IMR-90 (cell line): ENCODE results near the gene ANKS3. TPM values are rescaled to one million over a fixed set of nuclear protein-coding genes. Genes with fewer than 3 reads are reported as not detected.

Experiments
- ATAC-seq: fragments of 200-7000 bp; cut with Tn5 transposase; 2 replicates; pipeline ENCODE4 v1.9.1; 2020; ENCODE audit warnings: low read depth, mild to moderate bottlenecking, moderate library complexity
- BruUV-seq: library from RNA; stranded (reverse); fragments of 400-500 nt; replicated peaks from 2 replicates; lab custom pipeline; 2021; lab: Mats Ljungman, UMichigan
- CTCF ChIA-PET: fragments of 300-600 bp; formaldehyde crosslinking; extraction: SDS; loops from one replicate; lab custom pipeline; 2021; ENCODE audit warnings: antibody characterized with exemption; lab: Yijun Ruan, JAX
- POLR2A ChIA-PET: fragments of 300-600 bp; sonication (Branson Sonifier 250); formaldehyde crosslinking; loops from one replicate; lab custom pipeline; 2022; ENCODE audit warnings: antibody characterized with exemption; ENCODE audit not compliant: unreplicated experiment; lab: Charles Lee
- DNase-seq: peaks from one replicate; pipeline ENCODE4 v3.0.0; 2013
- H2AFZ ChIP-seq: replicated peaks from 2 replicates; pipeline ENCODE3; 2013; ENCODE audit warnings: low read length, mild to moderate bottlenecking; ENCODE audit not compliant: poor library complexity
- H2AK5ac ChIP-seq: 2 replicates; pipeline ENCODE4 v1.6.1; 2013; ENCODE audit warnings: low read depth, low read length, inconsistent platforms
- H2AK9ac ChIP-seq: replicated peaks from 2 replicates; pipeline ENCODE3; 2013; ENCODE audit warnings: mild to moderate bottlenecking, low read depth, low read length, moderate library complexity; ENCODE audit not compliant: poor library complexity
- H2BK120ac ChIP-seq: 2 replicates; pipeline ENCODE4 v1.6.1; 2013; ENCODE audit warnings: low read depth, low read length, inconsistent platforms
- H2BK15ac ChIP-seq: 3 replicates; pipeline ENCODE4 v1.6.1; 2013; ENCODE audit warnings: low read depth, low read length, inconsistent platforms
- H2BK20ac ChIP-seq: 2 replicates; pipeline ENCODE4 v1.6.1; 2013; ENCODE audit warnings: low read depth, mild to moderate bottlenecking, inconsistent platforms, low read length, moderate library complexity
- H2BK5ac ChIP-seq: 2 replicates; pipeline ENCODE4 v1.6.1; 2013; ENCODE audit warnings: mild to moderate bottlenecking, low read depth, low read length, inconsistent platforms; ENCODE audit not compliant: poor library complexity, severe bottlenecking
- H3K14ac ChIP-seq: replicated peaks from 2 replicates; pipeline ENCODE4 v1.6.1; 2013; ENCODE audit warnings: low read depth, low read length, inconsistent platforms
- H3K18ac ChIP-seq: 2 replicates; pipeline ENCODE4 v1.6.1; 2013; ENCODE audit warnings: low read depth, low read length, control low read depth
- H3K23ac ChIP-seq: 2 replicates; pipeline ENCODE4 v1.6.1; 2013; ENCODE audit warnings: low read depth, low read length, inconsistent platforms
- H3K27ac ChIP-seq: 2 replicates; pipeline ENCODE4 v1.5.1; 2013; ENCODE audit warnings: mild to moderate bottlenecking, control low read depth, low read length; ENCODE audit not compliant: insufficient read depth
- H3K27me3 ChIP-seq: 2 replicates; pipeline ENCODE4 v1.6.1; 2013; ENCODE audit warnings: low read length; ENCODE audit not compliant: control insufficient read depth, insufficient read depth
- H3K36me3 ChIP-seq: 2 replicates; pipeline ENCODE4 v1.6.1; 2013; ENCODE audit warnings: low read length, mixed read lengths; ENCODE audit not compliant: control insufficient read depth, insufficient read depth
- H3K4ac ChIP-seq: 2 replicates; pipeline ENCODE4 v1.6.1; 2013; ENCODE audit warnings: low read depth, low read length, inconsistent platforms
- H3K4me1 ChIP-seq: 2 replicates; pipeline ENCODE4 v1.6.1; 2013; ENCODE audit warnings: low read length, mixed read lengths; ENCODE audit not compliant: control insufficient read depth, insufficient read depth
- H3K4me2 ChIP-seq: 2 replicates; pipeline ENCODE4 v1.6.1; 2013; ENCODE audit warnings: low read depth, mild to moderate bottlenecking, control low read depth, low read length, moderate library complexity
- H3K4me3 ChIP-seq: 2 replicates; pipeline ENCODE4 v1.5.1; 2013; ENCODE audit warnings: low read depth, mild to moderate bottlenecking, control low read depth, low read length, moderate library complexity; ENCODE audit not compliant: insufficient read depth
- H3K56ac ChIP-seq: 2 replicates; pipeline ENCODE4 v1.6.1; 2013; ENCODE audit warnings: low read length, inconsistent platforms; ENCODE audit not compliant: insufficient read depth; ENCODE audit errors: extremely low read depth
- H3K79me1 ChIP-seq, 2 experiments: 2 replicates each; pipeline ENCODE4 v1.6.1; 2013; ENCODE audit warnings: low read length in 2 of 2, inconsistent platforms in 1 of 2, low read depth in 1 of 2
- H3K9ac ChIP-seq: 2 replicates; pipeline ENCODE4 v1.6.1; 2013; ENCODE audit warnings: low read depth, low read length, control low read depth
- H3K9me1 ChIP-seq: 2 replicates; pipeline ENCODE4 v1.6.1; 2013; ENCODE audit warnings: low read length, inconsistent platforms; ENCODE audit not compliant: insufficient read depth
- H3K9me3 ChIP-seq: 2 replicates; pipeline ENCODE4 v1.6.1; 2013; ENCODE audit warnings: low read length; ENCODE audit not compliant: control insufficient read depth, insufficient read depth
- H4K20me1 ChIP-seq: 2 replicates; pipeline ENCODE4 v1.6.1; 2013; ENCODE audit warnings: low read length, inconsistent platforms; ENCODE audit not compliant: insufficient read depth
- H4K5ac ChIP-seq: 2 replicates; pipeline ENCODE4 v1.6.1; 2013; ENCODE audit warnings: mild to moderate bottlenecking, low read depth, low read length, control low read depth
- H4K8ac ChIP-seq, 2 experiments: 2 replicates each; pipeline ENCODE4 v1.6.1; 2013; ENCODE audit warnings: low read depth in 2 of 2, low read length in 2 of 2, control low read depth in 1 of 2, inconsistent platforms in 1 of 2
- H4K91ac ChIP-seq: 2 replicates; pipeline ENCODE4 v1.6.1; 2013; ENCODE audit warnings: low read depth, low read length, inconsistent platforms; ENCODE audit not compliant: insufficient read depth
- BHLHE40 ChIP-seq: fragments of 150-350 bp; IDR thresholded peaks from 2 replicates; pipeline ENCODE4 v1.6.1; 2016; ENCODE audit warnings: mild to moderate bottlenecking, low read depth, low read length
- CEBPB ChIP-seq: IDR thresholded peaks from 2 replicates; pipeline ENCODE4 v1.6.1; 2012; ENCODE audit warnings: low read depth, low read length, improper control_type of control experiment
- CHD1 ChIP-seq: IDR thresholded peaks from 2 replicates; pipeline ENCODE4 v1.6.1; 2012; ENCODE audit warnings: low read depth, low read length, improper control_type of control experiment
- ELK1 ChIP-seq: fragments of 150-350 bp; IDR thresholded peaks from 2 replicates; pipeline ENCODE4 v1.6.1; 2016; ENCODE audit warnings: low read depth, mild to moderate bottlenecking, low read length, moderate library complexity, borderline replicate concordance
- FOS ChIP-seq: fragments of 150-350 bp; IDR thresholded peaks from 2 replicates; pipeline ENCODE4 v1.6.1; 2016; ENCODE audit warnings: low read depth, low read length
- MAFK ChIP-seq: IDR thresholded peaks from 2 replicates; pipeline ENCODE4 v1.6.1; 2012; ENCODE audit warnings: low read depth, low read length, improper control_type of control experiment
- MAZ ChIP-seq: IDR thresholded peaks from 2 replicates; pipeline ENCODE4 v1.6.1; 2012; ENCODE audit warnings: low read depth, mild to moderate bottlenecking, low read length, improper control_type of control experiment, moderate library complexity, borderline replicate concordance
- MXI1 ChIP-seq: IDR thresholded peaks from 2 replicates; pipeline ENCODE4 v1.6.1; 2012; ENCODE audit warnings: low read depth, mild to moderate bottlenecking, low read length, moderate library complexity, borderline replicate concordance
- NFE2L2 ChIP-seq: fragments of 150-350 bp; IDR thresholded peaks from 2 replicates; pipeline ENCODE4 v1.6.1; 2016; ENCODE audit warnings: low read depth, mild to moderate bottlenecking, low read length
- POLR2A ChIP-seq: IDR thresholded peaks from 2 replicates; pipeline ENCODE4 v1.6.1; 2012; ENCODE audit warnings: mild to moderate bottlenecking, low read depth, low read length
- RAD21 ChIP-seq: IDR thresholded peaks from 2 replicates; pipeline ENCODE4 v1.6.1; 2012; ENCODE audit warnings: low read length, improper control_type of control experiment
- RCOR1 ChIP-seq: IDR thresholded peaks from 2 replicates; pipeline ENCODE4 v1.6.1; 2012; ENCODE audit warnings: mild to moderate bottlenecking, low read length, improper control_type of control experiment; ENCODE audit not compliant: insufficient replicate concordance
- RFX5 ChIP-seq: IDR thresholded peaks from 2 replicates; pipeline ENCODE4 v1.8.0; 2012; ENCODE audit warnings: low read depth, mild to moderate bottlenecking, low read length, moderate library complexity
- SMC3 ChIP-seq: fragments of 150-350 bp; IDR thresholded peaks from 2 replicates; pipeline ENCODE4 v1.6.1; 2016; ENCODE audit warnings: low read depth, mild to moderate bottlenecking, antibody characterized with exemption, low read length, moderate library complexity
- USF2 ChIP-seq: fragments of 150-350 bp; IDR thresholded peaks from 2 replicates; pipeline ENCODE4 v1.6.1; 2017; ENCODE audit warnings: mild to moderate bottlenecking, antibody characterized with exemption, low read length, low read depth
- WGBS, 2 experiments: methylation state at CpG; one replicate each; pipeline versions ENCODE4 v1.1.5 to v1.1.7; 2013; ENCODE audit warnings: missing lambda C conversion rate in 2 of 2; ENCODE audit not compliant: insufficient read length in 1 of 2; ENCODE audit errors: extremely low coverage in 2 of 2; 5-methylcytosine and 5-hydroxymethylcytosine counted together
- dilution Hi-C: fragments of 300-500 bp; cut with HindIII; formaldehyde crosslinking; loops from one replicate; pipeline ENCODE4 v1.14.3; 2018; ENCODE audit warnings: low sequenced_read_pairs; ENCODE audit not compliant: unreplicated experiment
- in situ Hi-C: fragments of 300-500 bp; cut with MboI; formaldehyde crosslinking; loops from 3 replicates; pipeline ENCODE4 v1.14.3; 2019; ENCODE audit warnings: low sequenced_read_pairs, inconsistent platforms, mixed read lengths
- intact Hi-C: fragments of 100-400 bp; cut with micrococcal nuclease; formaldehyde crosslinking; loops from 2 replicates; pipeline ENCODE4 v1.10.0; 2022
- polyA plus RNA-seq, 3 experiments: library from polyadenylated mRNA; depleted of rRNA; stranded (reverse); fragments of >200 nt; gene quantifications; 2 replicates each; pipeline ENCODE4 v1.2.3, GENCODE V29; 2012; ENCODE audit warnings: low replicate concordance in 1 of 3
- total RNA-seq: library from RNA; depleted of rRNA; stranded (reverse); fragments of >200 nt; gene quantifications from 2 replicates; pipeline ENCODE4 v1.2.3, GENCODE V29; 2012
- TF ChIP-seq, protein P1 (sequence below): conservative IDR thresholded peaks from 2 replicates; pipeline ENCODE4 v1.5.1; 2012; ENCODE audit warnings: mild to moderate bottlenecking, low read depth, low read length, improper control_type of control experiment

The ANKS3 gene
- total and polyA plus RNA-seq, 2 of the 4 experiments (the other 2 are of a cell fraction), result 24.4 to 25.0 TPM

DNA sequence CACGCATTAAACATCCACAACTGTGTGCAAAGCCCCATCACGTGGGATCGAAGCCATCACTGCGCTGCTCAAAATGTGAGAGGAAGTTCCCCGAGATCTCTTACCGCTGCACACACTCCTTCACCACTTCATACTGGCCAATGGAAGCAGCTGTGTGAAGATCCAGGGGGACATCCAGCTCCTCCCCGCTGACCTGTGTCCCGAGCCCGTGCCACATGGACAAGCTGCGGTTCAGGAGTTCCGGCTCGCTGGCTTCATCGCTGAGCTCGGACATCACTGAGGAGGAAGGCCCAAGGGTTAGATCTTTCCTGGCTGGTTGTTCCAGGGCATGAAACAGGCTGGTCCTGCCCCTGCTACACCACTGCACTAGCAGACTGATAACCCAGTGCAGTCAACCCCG is 4.2 kb downstream of the ANKS3 start:
- ChIA-PET POLR2A (no interaction called here), CTCF (no interaction called here)
- Histone ChIP-seq H3K27ac (no peak overlapping the region), H4K8ac (no peak overlapping the region), H3K4me1 (no peaks in the 10 kb centered on the region), H2AK9ac (peak overlapping the region; percentile 20), H3K14ac (no peak overlapping the region), H2BK120ac (no peak overlapping the region), H2AK5ac (no peak overlapping the region), H3K27me3 (no peaks in the 10 kb centered on the region), H3K18ac (no peak overlapping the region), H2BK5ac (no peak overlapping the region), H3K56ac (no peak overlapping the region), H4K91ac (no peak overlapping the region), H3K4me2 (no peak overlapping the region), H3K23ac (no peak overlapping the region; the same call in 1 of the 2 replicates), H3K9ac (no peak overlapping the region), H3K9me1 (peaks cover 4% of the 10 kb centered on the region; the same call in 1 of the 2 replicates), H2BK20ac (no peak overlapping the region), H3K36me3 (peaks cover 38% of the 10 kb centered on the region), H3K9me3 (no peaks in the 10 kb centered on the region), H3K4ac (no peak overlapping the region), H4K20me1 (peaks cover 3% of the 10 kb centered on the region; the same call in 1 of the 2 replicates), H4K5ac (no peak overlapping the region), H2AFZ (no peak overlapping the region), H2BK15ac (no peak overlapping the region), H3K79me1 (peaks cover 19 to 54% of the 10 kb centered on the region in 2 experiments), H3K4me3 (no peak overlapping the region)
- dilution Hi-C loops (no loop called here), in situ Hi-C loops (no loop called here), intact Hi-C loops (no loop called here)
- DNase-seq (no peak), ATAC-seq (no peak)
- BruUV-seq, result no TSS peak
- TF ChIP-seq MAZ (no peak), USF2 (no peak), FOS (no peak), RAD21 (no peak), BHLHE40 (no peak), RCOR1 (no peak), CHD1 (no peak), RFX5 (no peak), CEBPB (no peak), MAFK (no peak), ELK1 (no peak), POLR2A (no peak), MXI1 (no peak), SMC3 (no peak), NFE2L2 (no peak)
- TF ChIP-seq, protein P1, sequence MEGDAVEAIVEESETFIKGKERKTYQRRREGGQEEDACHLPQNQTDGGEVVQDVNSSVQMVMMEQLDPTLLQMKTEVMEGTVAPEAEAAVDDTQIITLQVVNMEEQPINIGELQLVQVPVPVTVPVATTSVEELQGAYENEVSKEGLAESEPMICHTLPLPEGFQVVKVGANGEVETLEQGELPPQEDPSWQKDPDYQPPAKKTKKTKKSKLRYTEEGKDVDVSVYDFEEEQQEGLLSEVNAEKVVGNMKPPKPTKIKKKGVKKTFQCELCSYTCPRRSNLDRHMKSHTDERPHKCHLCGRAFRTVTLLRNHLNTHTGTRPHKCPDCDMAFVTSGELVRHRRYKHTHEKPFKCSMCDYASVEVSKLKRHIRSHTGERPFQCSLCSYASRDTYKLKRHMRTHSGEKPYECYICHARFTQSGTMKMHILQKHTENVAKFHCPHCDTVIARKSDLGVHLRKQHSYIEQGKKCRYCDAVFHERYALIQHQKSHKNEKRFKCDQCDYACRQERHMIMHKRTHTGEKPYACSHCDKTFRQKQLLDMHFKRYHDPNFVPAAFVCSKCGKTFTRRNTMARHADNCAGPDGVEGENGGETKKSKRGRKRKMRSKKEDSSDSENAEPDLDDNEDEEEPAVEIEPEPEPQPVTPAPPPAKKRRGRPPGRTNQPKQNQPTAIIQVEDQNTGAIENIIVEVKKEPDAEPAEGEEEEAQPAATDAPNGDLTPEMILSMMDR, result no peak
- 97% methylated on average over 10 of the region's 15 CpGs; no CpG with 5 or more reads in 1 of the 2 experiments for WGBS, 2 experiments
